Lower lobe of right lung (tissue), 2 donors: ENCODE data around the gene B4GALT2. TPM values are rescaled to one million over a fixed set of nuclear protein-coding genes. Genes with fewer than 3 reads are reported as not detected.

Source experiments
- ATAC-seq, 2 donors: fragments of 200-7000 bp; cut with Tn5 transposase; one replicate each; pipeline ENCODE4 v1.9.1; 2020 to 2022; ENCODE audit warnings: mild to moderate bottlenecking in 2 of 2, moderate library complexity in 2 of 2
- DNase-seq: peaks from one replicate; pipeline ENCODE4 v3.0.0-alpha.2; 2020
- H3K27ac ChIP-seq: fragments of 200-600 bp; one replicate; pipeline ENCODE4 v1.8.0; 2022
- H3K27me3 ChIP-seq: fragments of 200-600 bp; one replicate; pipeline ENCODE4 v1.8.0; 2022; ENCODE audit warnings: low read depth
- H3K36me3 ChIP-seq: fragments of 200-600 bp; one replicate; pipeline ENCODE4 v1.8.0; 2022; ENCODE audit warnings: mild to moderate bottlenecking
- H3K4me1 ChIP-seq: fragments of 200-600 bp; one replicate; pipeline ENCODE4 v1.8.0; 2022
- H3K4me3 ChIP-seq: fragments of 200-600 bp; one replicate; pipeline ENCODE4 v1.8.0; 2022; ENCODE audit warnings: mild to moderate bottlenecking
- H3K9me3 ChIP-seq: fragments of 200-600 bp; one replicate; pipeline ENCODE4 v1.8.0; 2022
- CTCF ChIP-seq: fragments of 200-600 bp; IDR thresholded peaks from one replicate; pipeline ENCODE4 v1.8.0; 2022; ENCODE audit warnings: antibody characterized with exemption, mild to moderate bottlenecking
- intact Hi-C: fragments of 100-400 bp; cut with DNase I; formaldehyde crosslinking; loops from one replicate; pipeline ENCODE4 v1.11.0; 2022
- total RNA-seq: library from RNA; stranded (reverse); fragmentation: NEBNext Ultra II Directional; extraction: Animal tissue kit (Norgen Biotek cat#: 25700); gene quantifications from one replicate; pipeline ENCODE4 v1.2.1, GENCODE V29; 2021
- donor health status: DM: no; HTN: yes; CAD: no; lungs with severe emphysema.

Gene B4GALT2
- total RNA-seq, 1 donor from 2014 or later: 17.3 TPM

- Histone ChIP-seq H3K4me3 (peak within 1 kb of the TSS; percentile 97), H3K9me3 (no peaks in the 10 kb centered on the region), H3K27ac (no peak within 1 kb of the TSS), H3K36me3 (peaks cover 32% of the 10 kb centered on the region), H3K4me1 (peaks cover 27% of the 10 kb centered on the region), H3K27me3 (no peaks in the 10 kb centered on the region)
- intact Hi-C loops: no loop called here
- ATAC-seq: peak; percentile 95
- peak; percentile 10 for TF ChIP-seq CTCF
- peak; percentile 98 for DNase-seq
Observed at GRCh38 chr1:43969746-43970466, 9.1 kb upstream of the B4GALT2 start, which contains the start of gene DPH2. Gene DPH2, plus strand, starts transcription at chr1:43970010. Its CDS starts 166 bp downstream, at chr1:43970176.

- ATAC-seq (no peak), DNase-seq (no peak)
- Histone ChIP-seq H3K4me3 (peak overlapping the region; percentile 97), H3K27me3 (no peaks in the 10 kb centered on the region), H3K9me3 (no peaks in the 10 kb centered on the region), H3K36me3 (peaks cover 31% of the 10 kb centered on the region), H3K27ac (no peak overlapping the region), H3K4me1 (peaks cover 29% of the 10 kb centered on the region)
- intact Hi-C loops: no loop called here
- no peak for TF ChIP-seq CTCF
Observed at GRCh38 chr1:43970502-43970901, 8.5 kb upstream of the B4GALT2 start.

- H3K27ac ChIP-seq: no peak overlapping the region
- H3K9me3 ChIP-seq: no peaks in the 10 kb centered on the region
- H3K4me3 ChIP-seq: peak overlapping the region; percentile 97
- peaks cover 31% of the 10 kb centered on the region for H3K36me3 ChIP-seq
- DNase-seq (no peak), ATAC-seq (no peak)
- peaks cover 33% of the 10 kb centered on the region for H3K4me1 ChIP-seq
- no peak for TF ChIP-seq CTCF
- intact Hi-C loops: no loop called here
- no peaks in the 10 kb centered on the region for H3K27me3 ChIP-seq
Observed at GRCh38 chr1:43970911-43971310, 8.1 kb upstream of the B4GALT2 start.

GRCh38 chr1:43971336-43971980 lies 7.6 kb upstream of the B4GALT2 start:
- no peaks in the 10 kb centered on the region for H3K27me3 ChIP-seq
- H3K4me1 ChIP-seq: peaks cover 38% of the 10 kb centered on the region
- H3K27ac ChIP-seq: no peak overlapping the region
- TF ChIP-seq CTCF: no peak
- H3K9me3 ChIP-seq: no peaks in the 10 kb centered on the region
- intact Hi-C loops: no loop called here
- peaks cover 31% of the 10 kb centered on the region for H3K36me3 ChIP-seq
- ATAC-seq: no peak
- no peak overlapping the region for H3K4me3 ChIP-seq
- no peak for DNase-seq

- no peak for DNase-seq
- Histone ChIP-seq H3K27ac (peak overlapping the region; percentile 97), H3K4me3 (peak overlapping the region; percentile 81), H3K9me3 (no peaks in the 10 kb centered on the region), H3K4me1 (peaks cover 63% of the 10 kb centered on the region), H3K27me3 (no peaks in the 10 kb centered on the region), H3K36me3 (peaks cover 40% of the 10 kb centered on the region)
- TF ChIP-seq CTCF: no peak
- intact Hi-C loops: no loop called here
- ATAC-seq: no peak
Observed at GRCh38 chr1:43973981-43974442, 5.0 kb upstream of the B4GALT2 start.
